Activated T-helper 17 cell treated with anti-CD3 and anti-CD28 coated beads, Interleukin-2, amount 50 U/mL, for 72 hours (primary cell): ENCODE data around the gene KRT3. TPM values are rescaled to one million over a fixed set of nuclear protein-coding genes. Genes with fewer than 3 reads are reported as not detected.

Source experiments
- ATAC-seq: fragments of 150-1000 bp; cut with Tn5 transposase; replicated peaks from 2 replicates; pipeline ENCODE4 v1.10.0; 2021; ENCODE audit warnings: mild to moderate bottlenecking, moderate library complexity
- H3K27ac Mint-ChIP-seq: one replicate; pipeline ENCODE4 v1.8.0; 2022; ENCODE audit warnings: mixed read lengths
- H3K27me3 Mint-ChIP-seq: one replicate; pipeline ENCODE4 v1.8.0; 2022; ENCODE audit warnings: mixed read lengths
- H3K36me3 Mint-ChIP-seq: one replicate; pipeline ENCODE4 v1.8.0; 2022; ENCODE audit warnings: low read depth, mild to moderate bottlenecking, mixed read lengths
- H3K4me1 Mint-ChIP-seq: one replicate; pipeline ENCODE4 v1.8.0; 2022; ENCODE audit warnings: mixed read lengths
- H3K4me3 Mint-ChIP-seq: one replicate; pipeline ENCODE4 v1.8.0; 2022; ENCODE audit warnings: mild to moderate bottlenecking, mixed read lengths
- H3K9me3 Mint-ChIP-seq: one replicate; pipeline ENCODE4 v1.8.0; 2022; ENCODE audit warnings: mixed read lengths
- total RNA-seq, 2 donors: library from RNA; stranded (reverse); gene quantifications; one replicate each; pipeline ENCODE4 v1.2.3, GENCODE V29; 2022

Gene KRT3
- total RNA-seq, 2 donors from 2014 or later: not detected

DNA sequence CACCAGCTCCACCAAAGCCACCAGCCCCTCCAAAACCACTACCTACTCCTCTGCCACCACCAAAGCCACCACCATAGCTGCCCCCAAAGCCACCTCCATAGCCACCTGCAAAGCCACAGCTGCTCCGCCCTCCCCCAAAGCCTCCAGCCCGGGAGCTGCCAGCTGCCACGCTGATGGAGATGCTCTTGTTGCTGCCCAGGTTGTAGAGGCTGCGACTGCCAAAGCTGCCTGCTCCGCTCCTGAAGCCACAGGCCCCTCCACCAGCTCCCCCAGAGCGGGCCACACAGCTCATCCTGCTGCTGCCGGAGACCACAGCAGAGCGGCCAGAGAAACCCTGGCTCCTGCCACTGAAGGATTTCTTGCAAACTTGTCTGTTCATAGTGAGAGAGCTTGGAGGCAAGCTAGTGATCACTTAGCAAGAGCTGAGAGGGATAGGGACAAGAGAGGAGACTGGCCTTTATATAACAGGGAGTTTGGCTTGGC, 19.0 kb downstream of the KRT3 start, which contains the start of gene KRT76:
Gene KRT76, minus strand, starts transcription at position 433 of the 483 bp plus-strand sequence. Its CDS starts 54 bp downstream, at position 379.
- Mint-ChIP-seq H3K27ac (no peak within 1 kb of the TSS), H3K4me1 (no peaks in the 10 kb centered on the region), H3K27me3 (peaks cover 4% of the 10 kb centered on the region), H3K9me3 (no peaks in the 10 kb centered on the region), H3K36me3 (no peaks in the 10 kb centered on the region), H3K4me3 (no peak within 1 kb of the TSS)
- ATAC-seq: no peak

DNA sequence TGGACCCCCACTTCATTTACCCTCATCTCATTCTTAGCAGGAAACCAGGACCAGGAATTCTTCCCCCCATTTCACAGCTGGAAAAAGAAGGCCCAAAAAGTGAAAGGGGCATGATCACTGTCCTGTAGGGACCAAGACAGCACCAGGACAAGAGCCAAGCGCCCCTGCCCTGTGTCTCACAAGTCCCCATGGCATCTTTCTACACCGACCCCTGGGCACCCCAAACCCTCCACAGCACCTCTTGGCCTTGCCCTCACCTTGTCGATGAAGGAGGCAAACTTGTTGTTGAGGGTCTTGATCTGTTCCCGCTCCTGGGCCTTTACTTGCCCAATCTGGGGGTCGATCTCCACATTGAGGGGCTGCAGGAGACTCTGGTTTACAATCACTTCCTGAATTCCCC, 19.5 kb downstream of the KRT3 start:
- peaks cover 4% of the 10 kb centered on the region for H3K27me3 Mint-ChIP-seq
- H3K9me3 Mint-ChIP-seq: no peaks in the 10 kb centered on the region
- H3K27ac Mint-ChIP-seq: no peak overlapping the region
- no peaks in the 10 kb centered on the region for H3K36me3 Mint-ChIP-seq
- H3K4me1 Mint-ChIP-seq: no peaks in the 10 kb centered on the region
- no peak overlapping the region for H3K4me3 Mint-ChIP-seq
- no peak for ATAC-seq

DNA sequence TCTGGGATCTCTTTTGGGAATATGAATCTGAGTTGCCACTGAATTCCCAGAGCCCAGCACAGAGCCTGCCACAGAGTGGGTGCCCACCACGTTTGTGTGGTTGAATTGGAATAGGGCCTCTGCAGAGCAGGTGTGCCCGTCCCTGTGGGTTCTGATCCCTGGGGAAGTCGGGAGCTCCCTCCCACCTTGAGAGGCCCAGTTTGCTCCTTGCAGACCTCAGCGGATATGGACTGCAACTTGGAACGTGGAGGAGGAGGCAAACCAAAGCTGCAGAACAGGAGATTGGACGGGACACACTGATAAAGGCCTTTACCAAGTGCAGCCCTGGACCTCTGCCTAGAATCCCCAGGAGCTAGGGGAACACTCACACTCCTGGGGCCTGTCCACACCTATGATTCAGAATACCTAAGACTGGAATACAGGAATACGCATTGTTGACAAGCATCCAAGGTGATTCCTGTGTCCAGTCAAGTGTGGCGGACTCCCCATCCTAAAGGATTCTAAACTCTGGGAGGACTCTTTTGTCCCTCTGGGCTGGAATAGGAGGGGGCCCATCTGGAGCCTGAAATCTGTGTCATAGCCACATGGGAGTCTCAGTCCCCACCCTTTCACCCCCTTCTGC, 21.2 kb downstream of the KRT3 start:
- no peak overlapping the region for H3K4me3 Mint-ChIP-seq
- no peaks in the 10 kb centered on the region for H3K4me1 Mint-ChIP-seq
- no peaks in the 10 kb centered on the region for H3K9me3 Mint-ChIP-seq
- no peak for ATAC-seq
- H3K36me3 Mint-ChIP-seq: no peaks in the 10 kb centered on the region
- no peak overlapping the region for H3K27ac Mint-ChIP-seq
- peaks cover 8% of the 10 kb centered on the region for H3K27me3 Mint-ChIP-seq

- Mint-ChIP-seq H3K27me3 (peaks cover 6% of the 10 kb centered on the region), H3K27ac (no peak overlapping the region), H3K9me3 (no peaks in the 10 kb centered on the region), H3K4me3 (no peak overlapping the region), H3K36me3 (no peaks in the 10 kb centered on the region), H3K4me1 (no peaks in the 10 kb centered on the region)
- no peak for ATAC-seq
Observed at GRCh38 chr12:52772772-52773171, 23.1 kb downstream of the KRT3 start.

- H3K4me3 Mint-ChIP-seq: no peak overlapping the region
- ATAC-seq: no peak
- H3K4me1 Mint-ChIP-seq: no peaks in the 10 kb centered on the region
- peaks cover 10% of the 10 kb centered on the region for H3K27me3 Mint-ChIP-seq
- H3K36me3 Mint-ChIP-seq: no peaks in the 10 kb centered on the region
- no peaks in the 10 kb centered on the region for H3K9me3 Mint-ChIP-seq
- H3K27ac Mint-ChIP-seq: no peak overlapping the region
Observed at GRCh38 chr12:52772188-52772587, 23.7 kb downstream of the KRT3 start.

- Mint-ChIP-seq H3K4me3 (no peak overlapping the region), H3K4me1 (no peaks in the 10 kb centered on the region), H3K27me3 (peaks cover 10% of the 10 kb centered on the region), H3K36me3 (no peaks in the 10 kb centered on the region), H3K27ac (no peak overlapping the region), H3K9me3 (no peaks in the 10 kb centered on the region)
- ATAC-seq: no peak
Observed at GRCh38 chr12:52771505-52771904, 24.4 kb downstream of the KRT3 start.

DNA sequence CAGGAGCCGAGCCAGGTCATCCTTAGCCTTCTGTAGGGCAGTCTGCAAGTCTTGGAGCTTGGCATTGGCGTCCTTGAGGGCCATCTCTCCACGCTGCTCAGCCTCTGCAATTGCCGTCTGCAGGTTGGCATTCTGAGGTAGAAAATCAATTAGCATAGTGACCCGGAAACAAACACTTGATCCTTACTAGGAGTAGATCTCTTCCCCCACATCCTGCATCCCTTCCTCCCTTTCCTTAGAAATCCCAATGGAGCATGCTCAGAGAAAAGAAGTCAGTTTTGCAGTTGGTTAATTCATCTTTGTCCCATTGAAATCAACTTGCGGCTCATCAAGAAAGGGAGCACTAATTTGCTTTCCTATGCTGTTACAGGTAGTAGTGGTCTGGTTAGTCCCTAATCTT, 24.8 kb downstream of the KRT3 start:
- H3K4me3 Mint-ChIP-seq: no peak overlapping the region
- ATAC-seq: no peak

GRCh38 chr12:52769946-52770345, 26.0 kb downstream of the KRT3 start:
- ATAC-seq: no peak
- Mint-ChIP-seq H3K4me1 (no peaks in the 10 kb centered on the region), H3K9me3 (no peaks in the 10 kb centered on the region), H3K36me3 (no peaks in the 10 kb centered on the region), H3K27ac (no peak overlapping the region), H3K27me3 (peaks cover 10% of the 10 kb centered on the region), H3K4me3 (no peak overlapping the region)

More for the DNA sequence above, 24.8 kb downstream of the KRT3 start:
- H3K9me3 Mint-ChIP-seq: no peaks in the 10 kb centered on the region
- no peak overlapping the region for H3K27ac Mint-ChIP-seq
- no peaks in the 10 kb centered on the region for H3K36me3 Mint-ChIP-seq
- H3K4me1 Mint-ChIP-seq: no peaks in the 10 kb centered on the region
- H3K27me3 Mint-ChIP-seq: peaks cover 10% of the 10 kb centered on the region

GRCh38 chr12:52769354-52769753, 26.6 kb downstream of the KRT3 start:
- Mint-ChIP-seq H3K27me3 (peaks cover 10% of the 10 kb centered on the region), H3K4me1 (no peaks in the 10 kb centered on the region), H3K4me3 (no peak overlapping the region), H3K9me3 (no peaks in the 10 kb centered on the region), H3K27ac (no peak overlapping the region), H3K36me3 (no peaks in the 10 kb centered on the region)
- ATAC-seq: no peak

DNA sequence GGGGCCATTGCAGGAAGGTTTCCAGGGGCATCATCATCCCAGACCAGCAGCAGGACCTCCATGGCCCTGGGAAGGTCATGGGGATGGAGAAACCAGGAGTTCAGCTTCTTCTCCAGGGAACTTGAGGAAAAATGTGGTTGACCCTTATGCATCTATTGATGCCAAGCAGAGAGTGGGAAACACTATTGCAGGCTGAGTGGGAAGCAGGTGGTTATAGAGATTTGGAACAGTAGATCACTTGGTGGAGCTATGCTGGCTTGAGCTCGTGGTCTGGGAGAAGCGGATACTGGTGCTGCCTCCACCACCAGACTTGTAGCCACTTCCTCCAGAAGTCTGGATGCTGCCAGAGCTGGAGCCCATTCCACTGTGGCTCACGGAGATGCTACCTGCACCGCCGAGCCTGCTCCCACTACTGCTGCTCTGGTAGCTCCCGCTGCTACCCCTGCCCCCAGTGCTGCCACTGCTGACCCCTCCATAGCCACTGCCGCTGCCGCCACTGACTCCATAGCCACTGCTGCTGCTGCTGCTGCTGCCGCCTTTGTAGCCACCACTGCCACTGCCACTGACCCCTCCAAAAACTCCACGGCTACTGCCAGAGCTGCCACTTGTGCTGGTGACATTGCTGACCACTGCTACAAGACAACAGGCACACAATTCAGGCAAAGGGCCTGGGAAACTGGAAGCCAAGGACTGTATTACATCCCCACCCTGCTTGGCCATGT, 27.3 kb downstream of the KRT3 start:
- Mint-ChIP-seq H3K36me3 (no peaks in the 10 kb centered on the region), H3K27me3 (peaks cover 10% of the 10 kb centered on the region), H3K4me1 (no peaks in the 10 kb centered on the region), H3K27ac (no peak overlapping the region), H3K4me3 (no peak overlapping the region), H3K9me3 (no peaks in the 10 kb centered on the region)
- ATAC-seq: no peak

DNA sequence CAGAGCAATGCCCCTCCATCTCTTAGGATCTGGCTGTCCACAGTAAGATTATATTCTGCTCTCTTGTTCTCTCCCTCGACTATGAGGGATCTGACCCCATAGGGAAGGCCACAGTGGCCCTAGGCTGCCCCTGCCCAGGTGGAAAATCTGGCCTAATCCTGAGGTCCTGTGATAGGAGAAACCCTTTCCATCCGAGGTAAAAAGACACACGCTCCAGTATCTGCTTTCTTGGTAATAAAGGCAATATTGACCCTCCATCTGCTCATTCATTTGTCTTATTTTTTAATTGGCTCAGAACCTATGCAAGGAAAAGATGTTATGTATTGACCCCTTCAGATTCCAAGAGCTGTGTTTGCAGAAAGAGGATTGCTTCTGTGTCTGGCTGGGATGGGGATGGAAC, 28.5 kb downstream of the KRT3 start:
- Mint-ChIP-seq H3K27me3 (peaks cover 10% of the 10 kb centered on the region), H3K4me3 (no peak overlapping the region), H3K4me1 (no peaks in the 10 kb centered on the region), H3K36me3 (no peaks in the 10 kb centered on the region), H3K9me3 (no peaks in the 10 kb centered on the region), H3K27ac (no peak overlapping the region)
- no peak for ATAC-seq

- peaks cover 10% of the 10 kb centered on the region for H3K27me3 Mint-ChIP-seq
- no peaks in the 10 kb centered on the region for H3K9me3 Mint-ChIP-seq
- ATAC-seq: no peak
- H3K36me3 Mint-ChIP-seq: no peaks in the 10 kb centered on the region
- H3K4me3 Mint-ChIP-seq: no peak overlapping the region
- no peaks in the 10 kb centered on the region for H3K4me1 Mint-ChIP-seq
- no peak overlapping the region for H3K27ac Mint-ChIP-seq
Observed at GRCh38 chr12:52767020-52767379, 28.9 kb downstream of the KRT3 start.

- Mint-ChIP-seq H3K36me3 (no peaks in the 10 kb centered on the region), H3K9me3 (no peaks in the 10 kb centered on the region), H3K4me3 (no peak overlapping the region), H3K27me3 (peaks cover 10% of the 10 kb centered on the region), H3K4me1 (no peaks in the 10 kb centered on the region), H3K27ac (no peak overlapping the region)
- ATAC-seq: no peak
Observed at GRCh38 chr12:52766351-52767019, 29.4 kb downstream of the KRT3 start.

GRCh38 chr12:52765702-52766101, 30.2 kb downstream of the KRT3 start:
- H3K27ac Mint-ChIP-seq: no peak overlapping the region
- no peaks in the 10 kb centered on the region for H3K36me3 Mint-ChIP-seq
- H3K27me3 Mint-ChIP-seq: peaks cover 10% of the 10 kb centered on the region
- no peaks in the 10 kb centered on the region for H3K4me1 Mint-ChIP-seq
- H3K9me3 Mint-ChIP-seq: no peaks in the 10 kb centered on the region
- H3K4me3 Mint-ChIP-seq: no peak overlapping the region
- ATAC-seq: no peak

GRCh38 chr12:52763991-52764390, 31.9 kb downstream of the KRT3 start:
- no peak for ATAC-seq

More at GRCh38 chr12:52763991-52764390, 31.9 kb downstream of the KRT3 start:
- Mint-ChIP-seq H3K4me3 (no peak overlapping the region), H3K4me1 (no peaks in the 10 kb centered on the region), H3K36me3 (no peaks in the 10 kb centered on the region), H3K9me3 (no peaks in the 10 kb centered on the region), H3K27ac (no peak overlapping the region), H3K27me3 (peaks cover 4% of the 10 kb centered on the region)
